Activated T-helper 2 cell treated with anti-CD3 and anti-CD28 coated beads, Interferon-gamma antibody, Interleukin-2, Interleukin-4, amounts not matched to agents 10 μg/mL and 5 μg/mL and 100 μg/mL, durations not matched to agents 14 hours and 24 hours and 36 hours (primary cell): ENCODE data around the gene PDE8B. TPM values are rescaled to one million over a fixed set of nuclear protein-coding genes. Genes with fewer than 3 reads are reported as not detected.

ENCODE experiments used
- DNase-seq: peaks from one replicate; pipeline ENCODE4 v3.0.0; 2021; ENCODE audit warnings: low spot score
- H3K27ac Mint-ChIP-seq: one replicate; pipeline ENCODE4 v1.8.0; 2021; ENCODE audit warnings: mixed read lengths
- H3K27me3 Mint-ChIP-seq: one replicate; pipeline ENCODE4 v1.8.0; 2021; ENCODE audit warnings: low read depth, mixed read lengths
- H3K36me3 Mint-ChIP-seq: one replicate; pipeline ENCODE4 v1.8.0; 2021; ENCODE audit warnings: low read depth, mixed read lengths
- H3K4me1 Mint-ChIP-seq: one replicate; pipeline ENCODE4 v1.8.0; 2021; ENCODE audit warnings: low read depth, mixed read lengths
- H3K4me3 Mint-ChIP-seq: one replicate; pipeline ENCODE4 v1.8.0; 2021; ENCODE audit warnings: low read depth, mild to moderate bottlenecking, moderate library complexity, mixed read lengths
- H3K9me3 Mint-ChIP-seq: one replicate; pipeline ENCODE4 v1.8.0; 2021; ENCODE audit warnings: mixed read lengths
- intact Hi-C: fragments of 100-400 bp; cut with micrococcal nuclease; formaldehyde crosslinking; loops from one replicate; pipeline ENCODE4 v1.15.1; 2023
- total RNA-seq: library from RNA; stranded (reverse); gene quantifications from 2 replicates; pipeline ENCODE4 v1.2.3, GENCODE V29; 2022

Gene PDE8B
- total RNA-seq, 1 donor from 2014 or later, result 0.05 TPM

DNA sequence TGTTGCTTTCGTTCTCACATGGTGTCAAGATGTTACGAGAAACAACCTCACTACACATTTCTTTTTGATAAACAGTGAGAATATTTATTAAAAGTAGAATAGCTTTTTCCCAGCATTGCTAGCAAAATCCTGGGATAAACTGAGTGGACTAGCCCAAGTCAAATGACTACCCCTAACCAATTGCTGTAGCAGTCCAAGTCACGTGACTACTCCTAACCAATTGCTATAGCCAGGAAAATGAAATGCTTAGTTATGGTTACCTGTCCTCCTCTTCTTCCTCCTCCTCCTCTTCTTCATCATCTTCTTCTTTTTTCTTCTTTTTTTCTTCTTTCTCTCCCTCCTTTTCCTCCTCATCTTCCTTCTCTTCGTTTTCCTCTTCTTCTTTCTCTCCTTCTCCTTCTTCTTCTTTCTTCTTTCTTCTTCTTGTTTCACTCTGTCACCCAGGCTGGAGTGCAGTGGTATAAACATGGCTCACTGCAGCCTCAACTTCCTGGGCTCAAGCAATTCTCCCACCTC is 85.4 kb downstream of the PDE8B start:
- H3K4me3 Mint-ChIP-seq, result no peak overlapping the region
- H3K9me3 Mint-ChIP-seq, result no peaks in the 10 kb centered on the region
- intact Hi-C loops, result no loop called here
- H3K27me3 Mint-ChIP-seq, result peaks cover 42% of the 10 kb centered on the region
- no peak for DNase-seq
- peaks cover 6% of the 10 kb centered on the region for H3K4me1 Mint-ChIP-seq
- H3K36me3 Mint-ChIP-seq, result no peaks in the 10 kb centered on the region
- no peak overlapping the region for H3K27ac Mint-ChIP-seq

DNA sequence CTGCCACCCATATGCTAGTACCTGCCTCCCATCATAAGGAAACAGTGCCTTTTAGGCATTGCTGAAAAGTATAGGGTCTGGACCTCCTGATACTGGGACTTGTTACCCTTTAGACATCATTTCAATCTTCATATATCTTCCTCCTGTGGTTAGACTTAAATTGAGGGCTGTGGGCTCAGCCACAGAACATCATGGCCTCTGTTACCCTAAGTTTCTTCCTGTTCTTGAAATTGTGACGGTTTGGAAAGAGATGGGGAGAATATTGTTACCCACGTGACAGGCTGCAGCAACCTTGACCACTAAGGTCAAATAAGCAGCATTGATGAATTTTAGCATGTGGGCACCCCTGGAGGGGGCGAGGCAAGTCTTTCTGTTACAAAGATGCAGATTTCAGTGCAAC is 87.7 kb downstream of the PDE8B start:
- intact Hi-C loops, result no loop called here
- H3K4me3 Mint-ChIP-seq, result no peak overlapping the region
- no peak for DNase-seq
- peaks cover 6% of the 10 kb centered on the region for H3K4me1 Mint-ChIP-seq
- H3K9me3 Mint-ChIP-seq, result no peaks in the 10 kb centered on the region
- no peaks in the 10 kb centered on the region for H3K36me3 Mint-ChIP-seq
- no peak overlapping the region for H3K27ac Mint-ChIP-seq
- H3K27me3 Mint-ChIP-seq, result peaks cover 30% of the 10 kb centered on the region

DNA sequence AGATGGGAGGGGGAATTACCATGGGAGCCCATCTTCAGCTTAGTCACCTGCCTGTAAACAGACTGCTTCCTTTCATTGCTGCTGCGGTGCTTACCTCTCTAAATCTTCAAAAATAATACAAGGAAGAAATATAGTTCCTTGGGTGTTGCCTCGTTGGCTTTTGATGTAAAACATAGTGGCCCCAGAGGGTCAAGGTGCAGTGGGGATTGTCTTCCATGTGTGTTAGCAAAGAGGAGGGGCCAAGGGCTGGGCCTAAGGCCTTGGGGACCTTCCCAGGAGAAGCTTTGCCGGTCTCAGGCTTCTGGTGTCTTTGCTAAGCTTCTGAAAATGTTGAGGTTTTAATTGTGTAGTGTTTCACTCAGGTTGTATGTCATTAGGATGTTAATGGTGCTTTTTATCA is 90.0 kb downstream of the PDE8B start:
- H3K27ac Mint-ChIP-seq, result no peak overlapping the region
- no peaks in the 10 kb centered on the region for H3K9me3 Mint-ChIP-seq
- H3K27me3 Mint-ChIP-seq, result peaks cover 17% of the 10 kb centered on the region
- H3K4me1 Mint-ChIP-seq, result peaks cover 6% of the 10 kb centered on the region
- H3K4me3 Mint-ChIP-seq, result no peak overlapping the region
- no peaks in the 10 kb centered on the region for H3K36me3 Mint-ChIP-seq
- no peak for DNase-seq
- intact Hi-C loops, result no loop called here

DNA sequence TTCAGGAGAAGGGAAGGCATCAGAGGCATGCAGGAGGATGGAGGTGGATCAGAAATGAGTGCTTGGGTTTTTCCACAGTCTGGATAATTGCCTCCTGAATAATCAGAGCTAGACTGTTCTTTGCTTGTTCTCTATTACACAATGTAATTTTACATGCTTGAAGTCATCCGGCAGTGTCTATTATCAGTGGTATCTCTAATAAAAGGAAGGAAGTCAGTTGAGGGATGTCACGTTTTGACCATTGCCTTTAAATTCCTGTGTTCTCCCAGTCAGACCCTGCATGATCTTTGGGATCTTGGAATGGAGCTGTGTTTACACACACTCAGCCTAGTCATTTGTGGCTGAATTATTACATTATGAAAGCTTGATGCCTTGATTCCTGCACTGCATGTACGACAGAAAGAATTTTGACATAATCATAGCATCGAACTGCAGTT is 91.0 kb downstream of the PDE8B start:
- Mint-ChIP-seq H3K4me3 (no peak overlapping the region), H3K4me1 (peaks cover 6% of the 10 kb centered on the region), H3K9me3 (no peaks in the 10 kb centered on the region), H3K27me3 (peaks cover 15% of the 10 kb centered on the region), H3K36me3 (no peaks in the 10 kb centered on the region), H3K27ac (no peak overlapping the region)
- intact Hi-C loops, result no loop called here
- DNase-seq, result no peak

DNA sequence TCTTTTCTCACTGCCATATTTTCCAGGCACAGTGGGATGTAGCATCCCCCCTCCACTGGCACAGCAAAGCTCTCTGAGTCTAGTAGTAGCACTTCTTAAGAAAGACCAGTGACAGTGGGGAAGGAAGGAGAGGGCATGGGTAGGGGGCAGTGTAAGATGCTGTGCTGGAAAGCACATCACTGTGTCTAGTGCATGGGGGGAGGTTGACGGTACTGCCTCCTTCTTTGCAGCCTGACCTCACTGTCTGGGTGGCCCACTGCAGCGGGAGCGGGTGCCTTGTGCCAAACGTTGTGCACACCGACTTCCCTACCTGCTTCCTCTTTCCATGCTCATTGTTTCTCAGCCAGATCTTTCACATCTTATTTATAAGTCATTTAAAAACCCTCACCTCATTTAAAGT is 91.8 kb downstream of the PDE8B start:
- H3K4me1 Mint-ChIP-seq, result peaks cover 6% of the 10 kb centered on the region
- no peak overlapping the region for H3K4me3 Mint-ChIP-seq
- H3K9me3 Mint-ChIP-seq, result no peaks in the 10 kb centered on the region
- intact Hi-C loops, result no loop called here
- peaks cover 12% of the 10 kb centered on the region for H3K27me3 Mint-ChIP-seq
- H3K27ac Mint-ChIP-seq, result no peak overlapping the region
- H3K36me3 Mint-ChIP-seq, result no peaks in the 10 kb centered on the region
- no peak for DNase-seq

DNA sequence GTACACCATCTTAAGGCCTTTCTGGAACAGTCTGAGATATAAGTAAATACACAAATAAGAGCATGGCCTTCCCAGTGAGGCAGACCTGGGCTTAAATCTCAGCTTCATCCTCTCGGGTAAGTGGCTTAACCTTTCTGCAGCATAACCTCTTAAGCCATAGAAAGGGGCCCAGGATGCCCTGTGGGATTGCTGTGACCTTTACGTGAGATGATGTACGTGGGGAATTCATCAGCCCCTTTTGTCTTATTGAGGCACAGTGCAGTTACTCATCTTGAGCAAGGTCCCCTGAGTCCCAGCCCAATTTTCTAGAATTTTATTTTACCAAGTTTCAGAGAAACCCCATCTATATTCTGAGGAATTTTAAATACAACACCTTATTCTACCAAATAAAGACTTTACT is 92.2 kb downstream of the PDE8B start:
- intact Hi-C loops, result no loop called here
- Mint-ChIP-seq H3K9me3 (no peaks in the 10 kb centered on the region), H3K27me3 (peaks cover 10% of the 10 kb centered on the region), H3K36me3 (no peaks in the 10 kb centered on the region), H3K4me3 (no peak overlapping the region), H3K4me1 (peaks cover 6% of the 10 kb centered on the region), H3K27ac (no peak overlapping the region)
- DNase-seq, result no peak

DNA sequence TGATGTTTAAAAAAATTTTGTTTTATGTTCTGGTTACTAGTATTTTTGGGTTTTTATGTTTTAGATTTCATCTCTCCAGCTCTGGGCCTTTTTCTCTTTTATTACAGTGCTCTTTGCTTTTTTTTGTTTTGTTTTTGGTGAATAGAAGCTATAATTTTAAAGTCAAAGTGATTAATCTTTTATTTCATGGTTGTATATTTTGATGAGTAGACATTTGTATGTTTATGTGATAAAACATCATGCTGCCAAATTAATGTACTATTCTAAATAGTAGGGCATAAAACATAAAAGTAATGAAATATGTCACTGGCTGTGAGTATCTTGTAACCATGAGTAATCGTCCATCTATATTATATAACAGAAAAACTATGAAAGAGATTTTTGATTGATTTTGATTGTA is 93.9 kb downstream of the PDE8B start:
- H3K36me3 Mint-ChIP-seq, result no peaks in the 10 kb centered on the region
- peaks cover 7% of the 10 kb centered on the region for H3K27me3 Mint-ChIP-seq
- DNase-seq, result no peak
- no peak overlapping the region for H3K27ac Mint-ChIP-seq
- H3K4me1 Mint-ChIP-seq, result no peaks in the 10 kb centered on the region
- intact Hi-C loops, result no loop called here
- no peak overlapping the region for H3K4me3 Mint-ChIP-seq
- no peaks in the 10 kb centered on the region for H3K9me3 Mint-ChIP-seq

DNA sequence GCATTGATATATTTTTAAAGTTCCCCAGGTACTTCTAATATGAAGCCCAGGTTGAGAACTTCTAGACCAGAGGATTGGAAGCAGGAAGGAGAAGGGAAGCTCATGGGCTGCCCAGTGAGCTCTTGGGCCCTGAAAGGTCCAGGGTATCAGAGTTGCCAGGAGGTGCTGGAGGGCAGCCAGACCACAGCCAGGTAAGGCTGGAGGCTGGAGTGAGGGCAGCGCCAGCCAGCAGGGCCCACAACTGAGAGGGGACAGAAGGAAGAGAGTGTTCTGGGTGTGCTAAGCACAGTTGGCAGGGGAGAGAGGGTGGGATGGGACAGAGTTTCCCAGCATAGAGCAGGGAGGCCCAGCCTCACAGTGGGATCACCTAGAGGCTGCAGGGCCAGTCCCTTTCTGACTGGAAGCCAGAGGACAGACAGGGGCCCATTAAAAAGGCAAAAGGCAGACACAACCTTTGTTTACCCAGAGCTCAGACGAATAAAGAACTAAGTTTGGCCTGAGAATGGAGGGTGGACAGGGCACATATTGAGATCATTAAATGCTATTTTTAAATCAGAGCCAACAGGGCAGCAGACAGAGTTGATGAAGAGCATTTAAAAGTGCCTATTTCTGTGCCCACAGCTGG is 94.9 kb downstream of the PDE8B start:
- intact Hi-C loops, result no loop called here
- DNase-seq, result no peak
- Mint-ChIP-seq H3K9me3 (no peaks in the 10 kb centered on the region), H3K4me3 (no peak overlapping the region), H3K27ac (no peak overlapping the region), H3K36me3 (no peaks in the 10 kb centered on the region), H3K27me3 (peaks cover 7% of the 10 kb centered on the region), H3K4me1 (no peaks in the 10 kb centered on the region)

DNA sequence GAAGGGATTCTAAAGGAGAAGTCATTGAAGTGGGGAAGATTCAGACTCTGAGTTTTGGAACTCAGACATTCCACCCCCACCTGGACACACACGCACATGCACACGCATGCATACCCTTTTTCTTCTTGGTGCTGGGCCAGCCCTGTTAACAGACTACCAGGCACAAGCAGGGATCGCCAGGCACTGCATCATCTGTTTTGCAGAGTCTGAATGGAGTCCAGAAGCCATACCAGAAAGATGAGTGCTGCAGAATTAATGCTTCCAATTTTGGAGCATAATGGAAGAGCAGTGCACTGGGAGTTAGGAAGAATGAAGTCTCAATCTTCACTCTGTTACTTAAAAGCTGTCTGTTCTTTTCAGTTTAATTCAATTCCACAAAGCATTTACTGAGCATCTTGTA is 95.5 kb downstream of the PDE8B start:
- H3K9me3 Mint-ChIP-seq, result no peaks in the 10 kb centered on the region
- H3K4me1 Mint-ChIP-seq, result no peaks in the 10 kb centered on the region
- no peak overlapping the region for H3K4me3 Mint-ChIP-seq
- intact Hi-C loops, result no loop called here
- H3K27me3 Mint-ChIP-seq, result peaks cover 7% of the 10 kb centered on the region
- H3K36me3 Mint-ChIP-seq, result no peaks in the 10 kb centered on the region
- no peak for DNase-seq
- no peak overlapping the region for H3K27ac Mint-ChIP-seq

DNA sequence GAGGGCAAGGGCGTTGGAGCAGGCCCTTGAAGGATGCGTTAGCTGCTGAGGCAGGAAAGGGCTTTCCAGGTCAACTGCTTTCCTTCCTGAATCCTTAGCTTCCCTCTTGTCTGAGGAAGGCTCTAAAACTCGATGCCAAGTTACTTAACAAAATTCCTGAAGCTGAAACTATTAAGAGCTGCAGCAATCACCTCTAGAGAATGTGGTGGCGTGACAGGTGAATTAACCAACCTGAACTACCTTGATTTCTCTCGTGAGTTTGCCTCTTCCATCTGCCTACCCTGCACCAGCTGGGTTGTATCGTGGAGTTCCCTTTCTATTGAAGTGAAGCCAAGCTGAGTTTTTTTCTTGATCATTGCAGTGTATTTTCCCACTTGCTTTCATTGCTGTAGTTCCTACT is 96.1 kb downstream of the PDE8B start:
- no peaks in the 10 kb centered on the region for H3K4me1 Mint-ChIP-seq
- peaks cover 7% of the 10 kb centered on the region for H3K27me3 Mint-ChIP-seq
- H3K36me3 Mint-ChIP-seq, result no peaks in the 10 kb centered on the region
- no peak for DNase-seq
- no peaks in the 10 kb centered on the region for H3K9me3 Mint-ChIP-seq
- intact Hi-C loops, result no loop called here
- H3K27ac Mint-ChIP-seq, result no peak overlapping the region
- H3K4me3 Mint-ChIP-seq, result no peak overlapping the region

DNA sequence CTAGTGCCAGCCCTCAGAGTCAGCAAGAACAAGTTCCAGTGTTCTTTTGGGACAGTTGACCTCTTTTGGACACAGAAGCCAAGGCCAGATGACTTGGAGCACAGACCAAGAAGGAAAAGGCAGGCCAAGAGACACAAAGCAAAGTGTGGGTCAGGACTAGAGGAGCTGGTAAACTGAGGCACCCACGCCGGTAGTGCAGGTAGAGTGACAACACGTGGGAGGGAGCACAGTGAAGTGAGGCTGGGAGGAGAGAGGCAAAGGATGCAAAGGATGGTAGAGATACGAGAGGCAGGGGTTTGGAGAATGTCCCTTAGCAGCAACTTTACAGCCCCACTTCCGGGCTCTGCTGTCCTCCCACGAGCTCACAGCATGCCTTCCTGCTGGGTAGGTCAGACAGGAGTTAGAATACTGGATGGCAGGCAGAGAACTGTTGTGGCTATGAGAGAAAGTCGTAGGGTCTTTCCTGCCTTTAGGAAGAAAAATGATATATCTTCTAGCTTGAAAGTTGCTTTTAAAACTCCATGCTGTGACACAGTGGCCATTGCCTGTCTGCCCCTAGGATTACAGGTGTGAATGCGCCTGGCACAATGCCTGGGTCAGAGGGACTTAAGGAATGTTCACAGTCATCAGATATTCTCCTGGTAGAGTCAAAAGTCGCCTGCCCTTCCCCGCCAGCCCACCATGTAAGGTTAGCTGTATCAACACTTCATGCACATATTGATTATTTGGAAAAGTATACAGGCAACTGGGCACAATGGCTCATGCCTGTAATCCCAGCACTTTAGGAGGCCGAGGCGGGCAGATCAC is 97.9 kb downstream of the PDE8B start:
- DNase-seq, result no peak
- no peak overlapping the region for H3K27ac Mint-ChIP-seq
- H3K9me3 Mint-ChIP-seq, result no peaks in the 10 kb centered on the region
- intact Hi-C loops, result no loop called here
- no peaks in the 10 kb centered on the region for H3K4me1 Mint-ChIP-seq
- H3K27me3 Mint-ChIP-seq, result peaks cover 7% of the 10 kb centered on the region
- H3K4me3 Mint-ChIP-seq, result no peak overlapping the region
- H3K36me3 Mint-ChIP-seq, result no peaks in the 10 kb centered on the region

DNA sequence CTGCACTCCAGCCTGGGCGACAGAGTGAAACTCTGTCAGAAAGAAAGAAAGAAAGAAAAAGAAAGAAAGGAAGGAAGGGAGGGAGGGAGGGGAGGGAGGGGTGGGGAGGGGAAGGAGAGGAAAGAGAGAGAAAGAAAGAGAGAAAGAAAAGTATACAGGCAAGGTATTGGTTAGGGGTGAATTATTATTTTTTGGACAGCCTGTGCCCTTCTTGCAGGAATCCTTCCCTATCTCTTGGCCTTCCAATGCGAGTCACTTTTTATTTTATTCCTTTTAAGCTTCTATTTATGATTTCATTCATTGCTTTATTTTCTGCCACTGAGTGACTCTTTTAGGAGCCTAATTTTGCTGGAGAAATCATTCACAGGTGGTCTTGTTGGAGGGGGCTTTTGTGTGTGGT is 98.7 kb downstream of the PDE8B start:
- Mint-ChIP-seq H3K27ac (no peak overlapping the region), H3K27me3 (peaks cover 10% of the 10 kb centered on the region), H3K4me3 (no peak overlapping the region), H3K9me3 (no peaks in the 10 kb centered on the region), H3K36me3 (no peaks in the 10 kb centered on the region), H3K4me1 (no peaks in the 10 kb centered on the region)
- intact Hi-C loops, result no loop called here
- no peak for DNase-seq

DNA sequence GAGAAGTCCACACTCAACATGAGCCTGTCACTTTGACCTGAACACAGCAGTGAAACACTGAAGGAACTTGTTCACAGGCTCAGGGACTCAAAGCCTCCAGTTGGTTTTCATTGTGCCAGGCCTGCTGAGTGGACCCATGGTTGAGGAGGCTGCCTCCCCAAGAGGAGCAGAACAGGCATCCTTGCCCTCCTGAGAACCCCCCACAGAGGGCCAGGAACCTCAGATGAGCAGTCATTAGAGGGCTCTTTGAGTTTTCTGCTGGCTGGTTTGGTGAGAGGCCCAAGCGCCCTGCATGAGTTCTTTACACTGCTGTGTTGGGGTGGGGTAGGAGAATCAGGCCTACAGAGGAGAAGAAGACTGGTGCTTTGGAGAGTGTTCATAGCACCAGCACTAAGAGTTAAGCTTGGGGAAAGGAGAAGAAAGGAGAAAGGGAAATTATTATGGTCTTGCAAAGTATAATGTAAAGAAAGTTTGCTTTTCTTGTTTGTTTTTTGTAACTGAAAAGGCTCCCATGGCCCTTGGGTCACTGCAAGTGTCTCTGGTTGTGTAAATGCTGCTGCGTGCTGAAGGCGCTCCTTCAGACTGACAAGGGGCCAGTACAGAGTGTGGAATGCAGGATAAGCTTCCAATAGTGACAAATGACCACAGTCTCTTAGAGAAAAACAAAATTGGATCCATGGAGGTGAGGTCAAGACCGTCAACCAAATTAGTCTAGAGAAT is 100.2 kb downstream of the PDE8B start:
- no peaks in the 10 kb centered on the region for H3K4me1 Mint-ChIP-seq

More for the DNA sequence above, 100.2 kb downstream of the PDE8B start:
- no peak for DNase-seq
- intact Hi-C loops, result no loop called here
- no peak overlapping the region for H3K27ac Mint-ChIP-seq
- no peak overlapping the region for H3K4me3 Mint-ChIP-seq
- H3K36me3 Mint-ChIP-seq, result no peaks in the 10 kb centered on the region
- H3K9me3 Mint-ChIP-seq, result no peaks in the 10 kb centered on the region
- H3K27me3 Mint-ChIP-seq, result peaks cover 10% of the 10 kb centered on the region
